NB4 (cell line): ENCODE data around the gene FGF2.
A peak's percentile ranks its signal among the peaks of the same experiment; 100 is the strongest.
"Not testable (repeated sequence)": the region's sequence is repeated elsewhere in the genome, so short reads cannot be mapped to it uniquely, and the experiment has no call there.

ENCODE experiments used
- DNase-seq: peaks from one replicate; pipeline ENCODE4 v3.0.0; 2010; ENCODE audit warnings: low read depth
- H3K4me3 ChIP-seq: one replicate; pipeline ENCODE4 v1.5.1; 2011; ENCODE audit warnings: mild to moderate bottlenecking, low read depth, low read length, moderate library complexity
- CTCF ChIP-seq: IDR thresholded peaks from one replicate; pipeline ENCODE4 v1.5.1; 2012; ENCODE audit warnings: low read depth, low read length
- MAX ChIP-seq: IDR thresholded peaks from 2 replicates; pipeline ENCODE4 v1.6.1; 2011; ENCODE audit warnings: low read depth, low read length
- MYC ChIP-seq: IDR thresholded peaks from 2 replicates; pipeline ENCODE4 v1.6.1; 2011; ENCODE audit warnings: low read depth, low read length
- POLR2A ChIP-seq: IDR thresholded peaks from 2 replicates; pipeline ENCODE4 v1.6.1; 2011; ENCODE audit warnings: mild to moderate bottlenecking; ENCODE audit not compliant: insufficient read length; ENCODE audit errors: extremely low read depth

Gene FGF2

GRCh38 chr4:122858705-122859104 is 32.1 kb downstream of the FGF2 start:
- TF ChIP-seq CTCF (no peak), MYC (no peak), MAX (no peak), POLR2A (no peak)
- no peak for DNase-seq
- no peak overlapping the region for H3K4me3 ChIP-seq

- no peak for TF ChIP-seq CTCF
- TF ChIP-seq MYC, result no peak
- TF ChIP-seq POLR2A, result no peak
- TF ChIP-seq MAX, result no peak
- H3K4me3 ChIP-seq, result no peak overlapping the region
- DNase-seq, result no peak
Measured at GRCh38 chr4:122861172-122861943, 34.7 kb downstream of the FGF2 start.

- no peak for DNase-seq
- TF ChIP-seq CTCF (no peak), MAX (no peak), MYC (no peak), POLR2A (no peak)
- H3K4me3 ChIP-seq, result no peak overlapping the region
Measured at GRCh38 chr4:122863639-122864038, 37.0 kb downstream of the FGF2 start.

- DNase-seq, result no peak
- TF ChIP-seq POLR2A (no peak), CTCF (no peak), MYC (no peak), MAX (no peak)
- H3K4me3 ChIP-seq, result no peak overlapping the region
Measured at GRCh38 chr4:122865425-122865824, 38.8 kb downstream of the FGF2 start.

- not testable (repeated sequence) for H3K4me3 ChIP-seq, DNase-seq
Measured at GRCh38 chr4:122868235-122868634, 41.6 kb downstream of the FGF2 start.

GRCh38 chr4:122873146-122873545 is 46.5 kb downstream of the FGF2 start:
- no peak for TF ChIP-seq POLR2A
- no peak for TF ChIP-seq MYC
- no peak for DNase-seq
- H3K4me3 ChIP-seq, result no peak overlapping the region

- TF ChIP-seq MAX, result no peak
- no peak for TF ChIP-seq POLR2A
- no peak for TF ChIP-seq MYC
- no peak for TF ChIP-seq CTCF
- no peak overlapping the region for H3K4me3 ChIP-seq
- DNase-seq, result peak; percentile 2
Measured at GRCh38 chr4:122873821-122874593, 47.4 kb downstream of the FGF2 start.
